Stimulated activated CD4-positive, alpha-beta T cell treated with anti-CD3 and anti-CD28 coated beads, Interleukin-2, amount 100 ng/mL, for 48 hours (primary cell): ENCODE measurements around the gene IST1.

Experiments used
- DNase-seq, 2 donors: peaks; one replicate each; pipeline ENCODE4 v3.0.0-alpha.2; 2020

The IST1 gene

DNA sequence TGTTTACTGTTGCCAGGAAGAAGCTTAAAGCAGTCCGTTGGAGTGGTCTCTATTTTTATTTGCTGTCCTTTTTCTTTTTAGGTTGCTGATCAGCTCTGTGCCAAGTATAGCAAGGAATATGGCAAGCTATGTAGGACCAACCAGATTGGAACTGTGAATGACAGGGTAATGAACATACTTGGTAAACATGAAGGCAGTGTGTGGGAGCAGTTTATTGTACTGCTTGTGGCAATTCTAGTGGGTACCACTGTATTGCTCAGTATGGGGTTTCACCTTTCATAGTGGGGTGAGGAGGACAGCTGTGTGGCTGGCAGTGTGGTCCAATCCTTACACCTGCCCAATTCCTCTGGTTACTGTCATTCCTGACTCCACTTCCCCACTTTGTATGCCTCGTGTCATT is 25.3 kb downstream of the IST1 start:
- DNase-seq: no peak

DNA sequence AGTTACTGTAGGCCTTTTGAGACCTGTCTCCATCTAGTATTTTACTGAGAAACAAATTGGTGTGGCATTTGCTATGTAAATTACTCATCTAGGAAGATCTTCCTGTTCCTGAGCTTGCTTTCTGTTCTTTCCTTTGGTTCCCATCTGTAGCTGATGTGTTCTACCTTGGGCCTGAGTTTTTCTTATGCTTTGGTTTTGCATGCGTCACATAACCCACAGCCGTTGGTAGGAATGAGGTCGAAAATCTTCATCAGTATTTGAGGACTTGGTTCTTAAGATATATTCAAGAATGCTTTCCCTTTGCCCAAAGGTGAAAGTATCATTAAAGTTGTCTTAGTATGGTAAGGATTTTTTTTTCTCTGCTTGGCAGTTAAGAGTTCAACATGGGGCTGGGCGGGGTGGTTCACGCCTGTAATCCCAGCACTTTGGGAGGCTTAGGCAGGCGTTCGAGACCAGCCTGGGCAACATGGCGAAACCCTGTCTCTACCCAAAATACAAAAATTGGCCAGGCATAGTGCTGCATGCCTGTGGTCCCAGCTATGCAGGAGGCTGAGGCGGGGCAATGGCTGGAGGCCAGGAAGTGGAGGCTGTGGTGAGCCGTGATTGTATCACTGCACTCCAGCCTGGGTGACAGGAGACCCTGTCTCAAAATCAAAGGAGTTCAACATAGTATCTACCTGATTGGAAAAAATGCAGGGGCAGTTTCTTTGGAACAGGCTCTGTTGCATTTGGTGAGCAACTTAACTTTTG is 28.8 kb downstream of the IST1 start:
- DNase-seq: no peak

DNA sequence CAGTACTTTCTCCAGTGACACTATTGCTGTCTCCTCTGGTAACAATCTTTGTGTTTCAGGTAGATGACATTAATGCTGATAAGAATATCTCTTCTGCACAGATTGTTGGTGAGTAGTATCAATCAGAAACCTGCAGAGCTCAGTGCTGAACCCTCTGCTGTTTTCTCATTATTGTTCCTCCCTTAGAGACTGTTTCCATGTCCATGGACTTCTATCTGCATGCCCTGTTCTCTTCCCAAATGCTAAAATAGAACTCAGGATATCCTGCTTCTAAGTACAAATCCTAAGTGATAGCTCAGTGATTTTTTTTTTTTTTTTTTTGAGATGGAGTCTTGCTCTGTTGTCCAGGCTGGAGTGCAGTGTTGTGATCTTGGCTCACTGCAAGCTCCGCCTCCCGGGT is 29.4 kb downstream of the IST1 start:
- no peak for DNase-seq

DNA sequence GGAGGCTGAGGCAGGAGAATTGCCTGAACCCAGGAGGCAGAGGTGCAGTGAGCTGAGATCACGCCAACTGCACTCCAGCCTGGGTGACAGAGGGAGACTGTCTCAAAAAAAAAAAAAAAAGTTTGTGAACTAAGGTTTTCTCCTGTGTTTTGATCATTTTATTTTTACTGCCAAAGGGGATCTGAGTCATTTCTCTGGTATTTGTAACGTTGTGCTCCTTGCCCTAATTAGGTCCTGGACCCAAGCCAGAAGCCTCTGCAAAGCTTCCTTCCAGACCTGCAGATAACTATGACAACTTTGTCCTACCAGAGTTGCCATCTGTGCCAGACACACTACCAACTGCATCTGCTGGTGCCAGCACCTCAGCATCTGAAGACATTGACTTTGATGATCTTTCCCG is 32.1 kb downstream of the IST1 start:
- no peak for DNase-seq

DNA sequence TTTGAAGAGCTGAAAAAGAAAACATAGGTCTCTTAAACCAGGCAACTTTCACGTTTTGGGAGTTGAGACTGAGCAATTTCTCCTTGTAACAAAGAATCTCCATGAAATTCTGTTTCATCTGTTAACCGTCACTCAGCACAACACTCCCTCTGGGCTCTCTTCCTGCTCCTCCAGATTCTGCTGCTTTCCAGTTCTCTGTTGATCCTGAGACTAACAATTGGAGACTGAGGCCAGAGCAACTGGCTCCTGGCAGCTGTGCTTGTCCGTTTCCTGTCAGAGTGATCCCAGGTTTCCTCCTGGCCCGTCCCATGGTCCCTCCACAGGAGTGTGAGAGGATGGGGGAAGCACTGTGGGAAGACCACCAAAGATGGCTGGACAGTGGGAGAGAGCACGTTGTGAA is 32.5 kb downstream of the IST1 start:
- DNase-seq: no peak

DNA sequence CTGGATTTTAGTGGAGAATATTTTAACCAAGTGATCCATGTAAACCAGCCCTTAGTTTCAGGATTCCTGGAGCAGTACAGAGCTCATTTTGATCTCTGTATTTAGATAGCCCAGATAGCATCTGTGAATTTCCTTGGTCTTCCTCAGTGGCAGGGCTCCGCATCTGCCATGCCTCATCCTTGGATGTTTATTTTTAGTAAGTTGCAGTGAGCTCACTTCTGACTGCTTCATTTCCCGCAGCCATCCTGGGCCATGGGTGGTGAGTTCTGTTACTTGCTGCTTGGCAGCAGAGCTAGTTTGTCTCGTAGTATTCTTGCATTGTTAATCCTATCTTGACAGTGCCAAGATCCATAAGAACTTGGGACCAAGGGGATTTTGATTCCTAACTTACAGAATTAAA is 33.7 kb downstream of the IST1 start:
- DNase-seq: no peak

DNA sequence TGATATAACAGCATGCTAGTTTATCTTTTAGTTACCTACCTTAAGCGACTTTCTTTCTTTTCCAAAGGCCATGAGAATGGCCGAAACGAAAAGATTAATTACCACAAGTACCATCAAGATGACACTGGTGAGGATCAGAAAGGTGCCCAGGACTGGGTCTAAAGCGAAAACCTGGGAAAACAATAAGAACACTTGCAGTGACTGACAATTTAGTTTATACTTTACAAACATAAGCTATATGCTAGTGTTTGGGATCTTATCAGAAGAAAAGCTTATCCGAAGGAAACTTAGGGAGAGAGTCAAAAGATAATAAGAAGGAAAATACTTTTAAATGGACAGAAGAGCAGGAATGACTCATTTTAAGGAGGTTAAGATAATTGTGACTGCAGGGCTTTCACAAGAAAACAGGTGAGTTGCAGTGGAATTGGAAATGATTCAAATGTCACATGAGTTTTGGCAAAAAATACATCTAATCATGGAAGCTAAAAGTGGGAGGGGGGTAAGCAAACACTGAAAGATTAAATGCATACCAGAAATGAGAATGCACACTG is 34.8 kb downstream of the IST1 start:
- no peak for DNase-seq

DNA sequence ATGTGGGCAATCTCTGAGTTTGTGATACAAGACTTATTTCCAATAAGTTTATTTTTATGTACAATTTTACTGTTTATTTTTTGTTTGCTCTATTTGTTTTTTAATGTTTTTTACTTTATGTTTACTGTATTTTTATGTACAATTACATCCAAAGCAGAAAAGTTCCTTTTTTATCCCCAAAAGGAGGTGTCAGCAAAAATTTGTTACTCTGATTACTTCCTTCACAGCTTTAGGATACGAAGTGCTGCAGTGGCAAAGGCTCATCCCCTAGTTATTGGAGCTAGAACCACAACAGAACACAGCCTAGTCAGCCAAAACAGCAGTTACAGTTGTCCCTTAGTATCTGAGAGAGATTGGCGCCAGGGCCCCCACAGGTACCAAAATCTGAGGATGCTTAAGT is 35.7 kb downstream of the IST1 start:
- no peak for DNase-seq

DNA sequence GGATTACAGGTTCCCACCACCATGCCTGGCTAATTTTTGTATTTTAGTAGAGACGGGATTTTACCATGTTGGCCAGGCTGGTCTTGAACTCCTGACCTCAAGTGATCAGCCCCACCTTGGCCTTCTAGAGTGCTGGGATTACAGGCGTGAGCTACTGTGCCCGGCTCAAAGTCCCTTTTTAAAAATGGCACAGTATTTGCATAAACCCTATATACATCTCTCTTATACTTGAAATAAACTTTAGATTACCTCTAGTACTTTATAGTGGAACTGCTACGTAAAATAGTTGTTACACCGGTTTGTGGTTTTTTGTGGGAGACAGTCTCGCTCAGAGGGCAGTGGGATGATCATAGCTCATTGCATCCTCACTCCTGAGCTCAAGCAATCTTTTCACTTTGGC is 36.3 kb downstream of the IST1 start:
- no peak for DNase-seq

DNA sequence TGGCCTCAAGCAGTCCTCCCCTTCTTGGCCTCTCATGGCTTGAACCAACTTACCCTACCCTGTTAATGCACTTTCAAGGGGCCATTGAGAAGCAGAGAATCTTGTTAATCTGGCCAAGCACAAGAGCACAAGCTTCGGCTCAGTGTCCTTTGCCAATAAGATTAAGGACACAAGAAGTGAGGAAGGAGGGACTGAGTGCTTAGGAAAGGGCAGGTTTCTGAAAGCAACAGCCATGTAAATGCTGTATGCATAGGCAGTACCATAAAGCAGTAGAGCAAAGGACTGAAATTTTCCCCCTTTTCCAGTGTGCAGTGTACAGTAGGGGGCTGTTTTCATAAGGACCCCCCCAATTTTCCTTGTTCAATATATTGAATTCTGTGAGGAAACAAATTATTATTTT is 37.7 kb downstream of the IST1 start:
- no peak for DNase-seq

DNA sequence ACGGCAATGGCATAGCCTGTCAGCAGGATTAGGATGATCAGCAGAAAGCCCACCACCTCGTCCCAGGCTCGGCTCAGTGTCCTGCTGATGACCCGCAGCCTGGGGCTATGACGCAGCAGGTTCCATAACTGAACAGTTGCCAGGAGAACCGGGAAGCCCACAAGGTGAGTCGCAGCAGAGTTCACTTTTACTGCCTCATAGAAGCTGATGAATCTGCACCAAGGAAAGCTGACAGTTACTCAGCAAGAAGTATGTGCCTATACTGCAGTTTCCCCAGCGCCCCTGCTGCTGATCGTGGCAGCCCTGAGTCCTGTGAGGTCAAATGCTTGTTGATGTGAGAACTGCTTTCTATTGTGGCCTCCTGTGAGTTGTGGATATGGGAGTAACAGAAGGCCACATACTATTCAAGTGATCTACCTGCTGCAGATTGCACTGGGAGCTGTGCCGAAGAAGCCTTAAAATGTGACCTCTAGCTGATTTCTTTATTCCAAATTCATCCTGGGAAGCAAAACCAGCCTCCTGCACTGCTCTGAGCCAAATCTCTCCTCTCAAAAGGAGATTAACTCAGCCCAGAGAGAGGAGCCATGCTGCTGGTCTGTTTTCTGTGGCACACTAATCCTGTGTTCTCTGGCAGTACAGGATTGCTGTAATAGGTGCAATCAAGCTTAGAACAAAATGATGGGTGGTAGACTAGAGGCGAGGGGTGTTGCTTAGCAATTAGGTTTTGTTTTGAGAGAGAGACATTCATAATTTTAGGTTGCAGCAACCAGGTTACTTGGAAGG is 38.8 kb downstream of the IST1 start:
- no peak for DNase-seq

DNA sequence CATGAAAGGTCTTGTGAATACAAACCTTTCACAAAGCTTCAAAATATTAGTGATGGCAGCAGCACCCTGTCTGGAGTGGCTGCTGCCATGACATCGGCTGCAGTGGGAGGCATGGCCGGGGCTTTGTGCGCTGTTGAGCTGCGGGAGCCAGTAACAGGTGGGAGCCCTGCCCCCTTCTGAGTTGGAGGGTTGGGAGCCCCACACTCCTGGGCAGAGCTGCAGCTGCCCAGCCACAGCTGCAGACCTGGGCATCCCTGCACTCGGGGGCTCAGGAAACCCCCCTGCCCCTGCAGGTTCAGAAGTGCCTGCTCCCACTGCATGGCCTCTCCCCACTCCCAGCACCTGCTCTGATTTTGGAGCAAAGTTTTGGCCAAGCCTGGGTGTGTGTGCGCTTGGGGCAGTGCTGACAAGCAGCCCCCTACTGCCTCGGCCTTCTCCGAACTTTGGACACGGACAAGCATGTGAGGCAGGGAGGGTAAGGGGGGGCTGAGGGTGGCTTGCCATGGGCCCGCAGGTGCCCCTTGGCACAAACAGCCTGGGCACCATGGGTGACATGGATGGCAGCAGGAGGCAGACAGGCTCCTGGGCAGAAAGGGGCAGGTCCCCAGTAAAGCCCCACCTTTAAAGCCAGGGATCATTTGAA is 42.7 kb downstream of the IST1 start:
- DNase-seq: no peak

DNA sequence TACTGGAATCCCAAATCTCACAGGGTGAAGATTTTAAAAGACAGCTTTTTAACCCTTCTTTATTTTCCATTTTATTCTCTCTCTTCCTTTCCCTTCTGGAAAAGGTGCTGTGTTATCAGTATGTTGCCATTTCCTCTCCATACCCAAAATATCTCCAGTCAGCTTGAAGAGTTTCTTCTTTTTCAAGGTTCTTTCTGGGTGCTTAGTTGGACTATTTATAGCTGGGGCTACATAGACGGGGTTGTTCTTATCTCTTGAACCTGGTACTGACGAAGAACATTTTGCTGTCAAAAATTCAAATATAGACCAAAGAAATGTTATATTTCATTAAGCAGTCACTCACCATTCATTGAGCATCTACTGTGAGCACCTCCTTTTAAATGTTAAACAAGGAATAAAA is 48.6 kb downstream of the IST1 start:
- DNase-seq: no peak

DNA sequence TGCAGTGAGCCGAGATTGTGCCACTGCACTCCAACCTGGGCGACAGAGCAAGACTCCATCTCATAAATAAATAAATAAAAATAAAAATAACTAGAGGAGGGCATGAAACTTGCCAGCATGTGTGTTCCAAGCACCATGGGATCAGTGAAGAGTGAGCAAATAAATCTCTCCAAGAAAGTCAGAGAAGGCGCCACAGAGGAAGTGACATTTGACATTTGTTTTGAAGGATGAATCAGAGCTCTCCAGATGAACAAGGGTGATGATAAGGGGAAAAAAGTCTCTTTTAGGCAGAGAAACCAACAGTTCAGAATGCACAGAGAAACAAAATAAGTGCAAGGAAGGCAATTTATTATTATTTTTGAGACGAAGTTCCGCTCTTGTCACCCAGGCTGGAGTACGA is 50.3 kb downstream of the IST1 start:
- no peak for DNase-seq

DNA sequence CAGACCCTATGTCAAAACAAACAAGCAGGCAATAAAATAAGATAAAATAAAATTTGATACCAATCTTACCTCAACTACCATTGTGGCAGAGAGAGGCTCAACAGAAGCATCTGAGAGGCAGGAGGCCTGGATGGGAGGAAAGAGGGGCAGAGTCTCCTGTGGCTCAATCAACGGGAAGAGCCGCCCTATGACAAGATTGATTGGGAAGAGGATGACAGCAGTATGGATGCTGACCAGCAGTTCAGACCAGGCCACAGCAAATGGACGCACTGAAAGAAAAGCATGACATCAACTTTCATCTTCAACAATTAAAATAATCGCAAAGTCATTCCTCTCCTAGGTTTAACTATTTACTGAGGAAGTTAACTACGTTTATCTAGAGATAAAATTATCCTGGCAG is 57.5 kb downstream of the IST1 start:
- DNase-seq: no peak

DNA sequence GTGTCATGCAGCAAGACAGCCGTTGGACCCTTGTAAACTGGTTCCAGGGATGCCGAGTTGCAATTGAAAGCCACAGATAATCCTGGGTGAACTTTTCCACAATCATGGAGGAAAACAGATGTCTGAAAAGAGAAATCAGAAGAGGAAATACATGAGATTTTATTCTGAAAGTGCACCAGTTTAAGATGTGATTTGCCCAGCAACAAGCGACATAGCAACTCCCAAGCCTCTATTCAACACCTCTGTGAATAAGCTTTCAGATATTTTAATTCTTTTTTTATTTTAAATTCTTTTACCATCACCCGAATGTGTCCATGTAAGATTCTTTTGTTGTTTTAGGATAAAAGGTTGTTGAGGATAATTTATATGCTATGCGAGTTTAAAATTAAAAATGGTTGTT is 58.8 kb downstream of the IST1 start:
- DNase-seq: no peak

DNA sequence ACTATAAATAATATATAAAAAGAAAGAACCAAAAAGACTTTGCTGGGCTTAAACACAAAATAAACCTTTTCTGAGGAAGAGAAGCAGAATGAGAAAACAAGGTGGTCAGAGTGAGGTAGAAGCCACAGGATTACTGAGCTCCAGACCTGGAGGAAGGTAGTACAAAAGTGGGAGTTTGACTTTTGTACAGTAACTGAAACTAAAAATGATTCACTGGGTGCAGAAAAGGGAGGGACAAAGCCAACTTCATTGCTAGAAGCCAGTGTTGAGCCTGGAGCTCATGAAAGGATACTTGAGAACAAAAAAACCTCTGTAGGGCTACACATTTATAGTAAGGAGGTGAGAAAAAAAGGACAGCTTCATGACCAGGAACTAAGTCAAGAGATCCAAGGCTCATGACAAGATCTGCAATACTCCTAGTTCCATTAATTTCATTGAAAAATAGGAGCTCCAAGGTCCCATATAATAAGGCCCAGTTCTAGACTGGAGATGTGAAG is 59.4 kb downstream of the IST1 start:
- DNase-seq: no peak

DNA sequence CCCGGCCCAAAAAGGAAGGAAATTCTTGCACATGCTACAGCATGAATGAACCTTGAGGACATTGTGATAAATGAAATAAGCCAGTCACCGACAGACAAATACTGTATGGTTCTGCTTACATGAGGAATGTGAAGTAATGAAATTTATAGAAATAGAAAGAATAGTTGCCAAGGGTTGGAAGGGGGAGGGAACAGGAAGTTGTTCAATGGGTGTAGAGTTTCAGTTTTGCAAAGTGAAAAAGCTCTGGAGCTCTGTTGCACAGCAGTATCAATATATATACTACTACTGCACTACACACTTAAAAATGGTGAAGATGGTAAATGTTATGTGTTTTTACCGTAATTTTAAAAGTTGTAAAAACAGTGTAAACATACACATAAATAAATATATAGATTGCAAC is 61.2 kb downstream of the IST1 start:
- no peak for DNase-seq

DNA sequence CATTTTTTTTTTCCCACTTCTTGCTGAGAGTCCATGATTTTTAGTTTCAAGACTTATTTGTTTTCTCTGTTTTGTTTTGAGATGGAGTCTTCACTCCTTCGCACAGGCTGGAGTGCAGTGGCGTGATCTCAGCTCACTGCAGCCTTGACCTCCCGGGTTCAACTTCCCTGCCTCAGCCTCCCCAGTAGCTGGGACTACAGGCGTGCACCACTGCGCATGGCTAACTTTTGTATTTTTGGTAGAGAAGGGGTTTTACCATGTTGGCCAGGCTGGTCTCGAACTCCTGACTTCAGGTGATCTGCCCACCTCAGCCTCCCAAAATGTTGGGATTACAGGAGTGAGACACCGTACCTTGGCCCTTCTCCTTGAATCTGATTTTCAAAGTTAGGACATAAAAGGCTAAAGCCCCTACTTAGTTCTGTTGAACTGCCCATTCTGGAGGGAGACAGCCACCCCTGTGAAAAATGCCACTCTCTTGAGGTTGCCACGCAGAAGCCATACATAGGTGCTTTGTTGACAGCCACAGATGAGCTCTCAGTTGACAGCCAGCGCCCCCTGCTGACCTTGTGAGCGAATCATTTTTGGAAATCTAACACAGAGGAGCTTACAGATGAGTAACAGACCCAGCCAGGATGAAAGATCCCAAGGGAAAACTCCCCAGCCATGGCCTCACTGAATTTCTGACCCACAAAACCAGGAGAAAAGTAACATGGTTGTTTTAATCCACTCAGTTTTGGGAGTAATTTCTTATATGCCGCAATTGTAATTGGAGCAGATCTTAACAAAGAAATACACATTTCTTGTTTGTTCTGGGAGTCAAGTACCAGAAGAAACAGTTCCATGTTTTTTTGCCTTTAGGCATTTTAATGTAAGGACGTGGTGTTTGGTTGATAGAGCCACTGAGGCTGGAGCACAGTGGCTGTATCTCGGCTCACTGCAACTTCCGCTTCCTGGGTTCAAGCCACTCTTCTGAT is 66.0 kb downstream of the IST1 start:
- DNase-seq: peak; percentile 83 to 85

DNA sequence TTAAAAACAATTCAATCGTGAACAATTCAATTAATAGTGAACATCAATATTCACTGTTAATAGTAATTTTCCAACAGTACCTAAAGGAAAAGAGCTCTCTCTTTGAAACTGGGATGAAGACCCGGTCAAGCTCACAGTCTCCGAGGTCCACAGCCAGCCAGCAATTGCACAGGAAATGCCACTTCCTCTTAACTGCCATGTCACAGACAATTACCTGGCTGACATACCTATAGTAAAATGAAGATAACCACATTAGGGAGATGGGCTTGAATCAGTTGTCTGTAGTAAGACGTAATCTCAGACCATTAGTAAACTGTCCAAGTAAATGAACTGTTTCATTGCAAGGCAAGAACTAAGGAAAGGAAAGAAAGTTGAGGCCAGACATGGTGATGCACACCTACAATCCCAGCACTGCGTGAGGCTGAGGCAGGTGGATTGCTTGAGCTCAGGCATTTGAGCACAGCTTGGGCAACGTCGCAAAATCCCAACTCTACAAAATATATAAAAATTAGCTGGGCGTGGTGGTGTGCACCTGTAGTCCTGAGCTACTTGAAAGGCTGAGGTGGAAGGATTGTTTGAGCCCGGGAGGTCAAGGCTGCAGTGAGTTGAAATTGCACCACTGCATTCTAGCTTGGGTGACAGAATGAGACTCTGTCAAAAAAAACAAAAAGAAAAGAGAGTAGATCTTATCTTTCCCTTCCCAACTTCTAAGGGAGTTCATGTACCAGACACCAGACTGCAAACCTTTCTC is 68.0 kb downstream of the IST1 start:
- no peak for DNase-seq

DNA sequence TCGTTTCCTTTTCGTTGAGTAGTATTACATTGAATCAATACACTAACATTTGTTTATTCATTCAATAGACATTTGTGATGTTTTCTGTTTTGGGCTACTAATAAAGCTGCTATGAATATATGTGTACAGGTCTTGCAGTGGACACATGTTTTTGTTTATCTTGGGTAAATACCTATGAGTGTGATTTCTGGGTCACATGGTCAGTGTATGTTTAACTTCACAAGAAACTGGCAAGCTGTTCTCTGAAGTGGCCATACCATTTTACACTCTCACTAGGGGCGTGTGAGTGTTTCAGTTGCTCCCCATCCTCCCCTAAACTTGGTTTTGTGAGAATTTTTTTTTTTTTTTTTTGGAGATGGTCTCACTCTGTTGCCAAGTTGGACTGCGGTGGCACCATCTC is 69.9 kb downstream of the IST1 start:
- DNase-seq: no peak

DNA sequence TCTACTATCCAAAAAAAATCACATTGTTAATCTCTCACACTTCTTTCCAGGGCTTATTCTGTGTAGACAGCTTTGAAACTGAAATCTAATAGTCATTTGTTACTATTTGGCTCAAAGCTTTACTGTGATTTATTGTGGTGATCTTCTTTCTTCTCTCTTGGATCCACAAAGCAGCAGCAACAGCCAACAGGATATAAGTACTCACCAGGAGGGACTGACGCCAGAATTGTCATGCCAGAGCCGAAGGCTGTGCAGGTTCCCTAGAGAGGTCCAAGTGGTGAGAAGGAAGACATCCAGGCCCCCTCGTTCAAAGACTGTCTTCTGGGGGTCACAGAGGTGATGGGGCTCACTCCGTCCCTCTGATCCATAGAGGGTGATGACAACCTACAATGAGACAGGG is 71.6 kb downstream of the IST1 start:
- no peak for DNase-seq
